ENCODE data around the gene RSPH1. TPM values are rescaled to one million over a fixed set of nuclear protein-coding genes. Genes with fewer than 3 reads are reported as not detected.

RSPH1 gene
- total RNA-seq, 1 experiment from 2014 or later, result 0.31 TPM

GRCh38 chr21:42545745-42546144, 49.7 kb upstream of the RSPH1 start:
- Histone ChIP-seq H3K4me2 (ENCODE audit: insufficient read depth, insufficient read length, low read length) (no peak overlapping the region), H4K20me1 (ENCODE audit: control insufficient read depth, insufficient read depth, insufficient read length) (no peaks in the 10 kb centered on the region), H3K27me3 (ENCODE audit: insufficient read depth, low read length) (no peaks in the 10 kb centered on the region), H3K4me1 (ENCODE audit: insufficient read depth, low read length) (no peaks in the 10 kb centered on the region; the same call in 1 of the 2 replicates), H2AK5ac (ENCODE audit: insufficient read length, low read length) (no peak overlapping the region), H4K8ac (replicated peaks; ENCODE audit: insufficient read length, low read depth, low read length) (no peak overlapping the region), H3K4ac (ENCODE audit: low read depth, low read length) (no peak overlapping the region), H2BK20ac (ENCODE audit: low read depth, low read length, poor library complexity, severe bottlenecking) (no peak overlapping the region), H3K27ac (ENCODE audit: insufficient read length, low read depth, low read length) (no peak overlapping the region), H4K5ac (ENCODE audit: insufficient read length, low read depth, low read length) (no peak overlapping the region), H2BK120ac (ENCODE audit: low read depth, low read length, poor library complexity, severe bottlenecking) (no peak overlapping the region), H2BK5ac (ENCODE audit: insufficient read length, low read length) (no peak overlapping the region), H3K79me1 (ENCODE audit: insufficient read depth, low read depth, low read length, poor library complexity, severe bottlenecking) (no peaks in the 10 kb centered on the region), H3K79me2 (ENCODE audit: insufficient read depth, low read length) (no peaks in the 10 kb centered on the region), H3K56ac (ENCODE audit: insufficient read length, low read depth, low read length) (no peak overlapping the region), H3K9ac (ENCODE audit: extremely low read depth, insufficient read length, low read length) (no peak overlapping the region), H3K23ac (ENCODE audit: insufficient read length, low read depth, low read length) (no peak overlapping the region), H4K91ac (ENCODE audit: insufficient read length, low read depth, low read length) (no peak overlapping the region), H2AFZ (ENCODE audit: low read length) (no peak overlapping the region), H3K18ac (ENCODE audit: insufficient read length, low read depth, low read length) (no peak overlapping the region), H3K9me3 (ENCODE audit: control insufficient read depth, low read depth, low read length) (no peaks in the 10 kb centered on the region), H3K23me2 (ENCODE audit: insufficient read length, low read depth, low read length, poor library complexity, severe bottlenecking) (no peaks in the 10 kb centered on the region), H3K14ac (ENCODE audit: insufficient read depth, low read length) (no peak overlapping the region), H2BK15ac (ENCODE audit: low read depth, low read length) (no peak overlapping the region), H2BK12ac (ENCODE audit: insufficient read length, low read depth, low read length) (no peak overlapping the region), H3T11ph (ENCODE audit: low read length) (no peak overlapping the region)
- Mint-ChIP-seq H3K4me1 (peaks cover 25 to 27% of the 10 kb centered on the region in 2 experiments), H3K9me3 (no peaks in the 10 kb centered on the region; a peak in 1 of 5 replicates), H3K27me3 (ENCODE audit: low read depth) (no peaks in the 10 kb centered on the region), H3K4me3 (no peak overlapping the region), H3K36me3 (ENCODE audit: insufficient read depth in 1 of 3, low read depth in 3 of 3) (peaks cover 19 to 75% (median 63%) of the 10 kb centered on the region in 3 experiments; a peak in 6 of 7 replicates), H3K27ac (no peak overlapping the region)
- no peak for TF ChIP-seq CTCF (conservative IDR thresholded peaks at IDR 0.05)
- WGBS (ENCODE audit: extremely low coverage, insufficient read length, low lambda C conversion rate), result no CpG with 5 or more reads among the region's 8 CpGs
- DNase-seq, result no peak

All from H9 (cell line).